Measurements from ENCODE around the gene SLAMF6. TPM values are rescaled to one million over a fixed set of nuclear protein-coding genes. Genes with fewer than 3 reads are reported as not detected.

The SLAMF6 gene
- total and polyA plus RNA-seq, 2 experiments from 2014 or later, result not detected

DNA sequence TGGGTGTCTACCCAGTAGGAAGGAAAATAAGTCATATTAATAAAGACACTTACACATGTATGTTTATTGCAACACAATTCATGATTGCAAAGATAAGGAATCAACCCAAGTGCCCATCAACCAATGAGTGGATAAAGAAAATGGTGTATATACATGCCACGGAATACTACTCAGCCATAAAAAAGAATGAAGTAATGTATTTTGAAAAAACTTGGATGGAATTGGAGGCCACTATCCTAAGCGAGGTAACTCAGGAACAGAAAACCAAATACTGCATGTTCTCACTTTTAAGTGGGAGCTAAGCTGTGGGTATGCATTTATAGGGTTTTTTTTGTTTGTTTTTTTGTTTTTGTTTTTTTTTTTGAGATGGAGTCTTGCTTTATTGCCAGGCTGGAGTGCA lies 73.6 kb downstream of the SLAMF6 start:
- Histone ChIP-seq H3F3A (ENCODE audit: insufficient read depth) (no peaks in the 10 kb centered on the region), H3K4me2 (ENCODE audit: unreplicated experiment) (no peak overlapping the region), H3K79me2 (ENCODE audit: insufficient read depth) (no peaks in the 10 kb centered on the region), H4K20me1 (ENCODE audit: insufficient read depth) (no peaks in the 10 kb centered on the region), H3K9me2 (ENCODE audit: insufficient read depth) (no peaks in the 10 kb centered on the region), H3K36me3 (ENCODE audit: low read depth) (no peaks in the 10 kb centered on the region), H3K9me3 (ENCODE audit: low read depth) (no peaks in the 10 kb centered on the region), H3K4me3 (no peak overlapping the region), H3K4me1 (ENCODE audit: insufficient read depth) (no peaks in the 10 kb centered on the region), H2AFZ (no peak overlapping the region), H3K27ac (no peak overlapping the region), H3K27me3 (replicated peaks; ENCODE audit: insufficient read depth) (peaks cover 12% of the 10 kb centered on the region), H3K9ac (no peak overlapping the region)
- 8 to 10% methylated on average over 2 of the region's 2 CpGs for WGBS, 2 experiments (ENCODE audit: low coverage in 1 of 2, low lambda C conversion rate in 2 of 2, missing lambda C conversion rate in 2 of 2)
- in situ Hi-C loops (cut with MboI), result no loop called here
- TF ChIP-seq EZH2 (IDR thresholded peaks at IDR 0.05; ENCODE audit: insufficient read depth, poor library complexity, severe bottlenecking), result no peak
- TF ChIP-seq EZH2phosphoT487 (IDR thresholded peaks at IDR 0.05; ENCODE audit: insufficient read depth, low read depth), result no peak
- no peak for DNase-seq

DNA sequence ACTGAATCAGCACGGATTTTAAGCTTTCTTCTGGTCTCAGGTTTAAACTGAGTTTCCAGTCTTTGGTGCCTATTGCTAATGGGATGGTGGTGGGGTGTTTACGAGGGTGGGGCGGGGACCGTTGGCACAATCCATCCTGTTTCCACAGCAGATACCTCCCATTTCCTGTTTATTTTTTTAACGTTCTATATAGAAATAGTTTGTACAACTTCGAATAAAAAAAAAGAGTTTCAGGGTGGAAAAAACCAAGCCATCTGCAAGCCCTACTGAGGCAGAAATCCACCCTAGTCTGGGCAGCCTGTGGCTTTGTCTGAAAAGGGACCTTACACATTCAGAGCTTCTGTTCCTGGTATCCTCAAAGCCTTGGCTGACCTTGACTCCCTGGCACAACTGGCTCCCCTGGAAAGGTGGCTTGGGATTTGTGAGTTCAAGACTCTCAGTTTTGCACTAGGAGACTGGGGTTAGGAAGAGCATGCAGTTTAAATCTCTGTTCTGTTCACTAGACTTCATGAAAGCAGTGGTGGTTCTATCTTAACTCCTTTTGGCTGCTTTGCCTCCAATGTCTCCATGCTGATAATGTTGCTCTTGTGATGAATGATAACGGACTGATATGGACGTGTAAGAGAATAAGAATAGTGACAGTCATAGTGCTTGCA lies 76.0 kb downstream of the SLAMF6 start:
- in situ Hi-C loops (cut with MboI), result no loop called here
- TF ChIP-seq EZH2 (IDR thresholded peaks at IDR 0.05; ENCODE audit: insufficient read depth, poor library complexity, severe bottlenecking) (no peak), EZH2phosphoT487 (IDR thresholded peaks at IDR 0.05; ENCODE audit: insufficient read depth, low read depth) (no peak)
- no peak for DNase-seq
- H3K9ac ChIP-seq, result no peak overlapping the region
- H3K36me3 ChIP-seq (ENCODE audit: low read depth), result no peaks in the 10 kb centered on the region
- H3K27me3 ChIP-seq (replicated peaks; ENCODE audit: insufficient read depth), result peaks cover 10% of the 10 kb centered on the region
- no peaks in the 10 kb centered on the region for H3K9me2 ChIP-seq (ENCODE audit: insufficient read depth)
- H3K79me2 ChIP-seq (ENCODE audit: insufficient read depth), result no peaks in the 10 kb centered on the region
- WGBS, 2 experiments (ENCODE audit: low coverage in 1 of 2, low lambda C conversion rate in 2 of 2, missing lambda C conversion rate in 2 of 2), result 34 to 36% methylated on average over 8 of the region's 8 CpGs
- no peak overlapping the region for H3K4me3 ChIP-seq
- no peaks in the 10 kb centered on the region for H4K20me1 ChIP-seq (ENCODE audit: insufficient read depth)
- no peaks in the 10 kb centered on the region for H3K4me1 ChIP-seq (ENCODE audit: insufficient read depth)
- no peak overlapping the region for H3K4me2 ChIP-seq (ENCODE audit: unreplicated experiment)
- no peak overlapping the region for H2AFZ ChIP-seq
- no peak overlapping the region for H3K27ac ChIP-seq
- H3F3A ChIP-seq (ENCODE audit: insufficient read depth), result no peaks in the 10 kb centered on the region
- no peaks in the 10 kb centered on the region for H3K9me3 ChIP-seq (ENCODE audit: low read depth)

DNA sequence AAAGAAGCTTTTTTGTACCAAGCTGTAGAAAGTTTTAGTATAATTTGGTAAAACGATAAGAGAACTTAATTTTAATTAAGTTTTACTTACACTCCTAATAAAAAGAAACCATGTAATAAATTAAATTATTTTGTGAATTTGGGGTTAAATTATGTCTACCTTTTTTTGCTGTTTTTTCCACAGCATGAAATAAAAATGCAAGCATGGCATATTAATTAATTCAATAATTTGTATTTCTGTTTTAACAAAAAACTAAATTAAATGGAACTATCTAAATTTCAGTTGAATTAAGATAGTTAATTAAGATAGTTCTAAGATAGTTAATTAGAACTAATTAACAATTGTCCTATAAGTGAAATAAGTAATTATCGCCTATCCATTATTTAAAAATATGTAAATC lies 83.3 kb downstream of the SLAMF6 start:
- H3K9me2 ChIP-seq (ENCODE audit: insufficient read depth), result no peaks in the 10 kb centered on the region
- no peaks in the 10 kb centered on the region for H4K20me1 ChIP-seq (ENCODE audit: insufficient read depth)
- TF ChIP-seq EZH2phosphoT487 (IDR thresholded peaks at IDR 0.05; ENCODE audit: insufficient read depth, low read depth), result no peak
- TF ChIP-seq EZH2 (IDR thresholded peaks at IDR 0.05; ENCODE audit: insufficient read depth, poor library complexity, severe bottlenecking), result no peak
- 40 to 45% methylated on average over 2 of the region's 2 CpGs for WGBS, 2 experiments (ENCODE audit: low coverage in 1 of 2, low lambda C conversion rate in 2 of 2, missing lambda C conversion rate in 2 of 2)
- in situ Hi-C loops (cut with MboI), result loop anchor here (10.0 kb wide), 1 partner anchor 165 kb away; no protein-coding TSS in a partner anchor
- H3K27me3 ChIP-seq (replicated peaks; ENCODE audit: insufficient read depth), result peaks cover 8% of the 10 kb centered on the region
- no peaks in the 10 kb centered on the region for H3K79me2 ChIP-seq (ENCODE audit: insufficient read depth)
- DNase-seq, result no peak
- no peak overlapping the region for H3K27ac ChIP-seq
- no peaks in the 10 kb centered on the region for H3K36me3 ChIP-seq (ENCODE audit: low read depth)
- H3K9ac ChIP-seq, result no peak overlapping the region
- no peaks in the 10 kb centered on the region for H3F3A ChIP-seq (ENCODE audit: insufficient read depth)
- H3K4me3 ChIP-seq, result no peak overlapping the region
- H3K4me2 ChIP-seq (ENCODE audit: unreplicated experiment), result no peak overlapping the region
- no peak overlapping the region for H2AFZ ChIP-seq
- H3K9me3 ChIP-seq (ENCODE audit: low read depth), result no peaks in the 10 kb centered on the region
- no peaks in the 10 kb centered on the region for H3K4me1 ChIP-seq (ENCODE audit: insufficient read depth)

DNA sequence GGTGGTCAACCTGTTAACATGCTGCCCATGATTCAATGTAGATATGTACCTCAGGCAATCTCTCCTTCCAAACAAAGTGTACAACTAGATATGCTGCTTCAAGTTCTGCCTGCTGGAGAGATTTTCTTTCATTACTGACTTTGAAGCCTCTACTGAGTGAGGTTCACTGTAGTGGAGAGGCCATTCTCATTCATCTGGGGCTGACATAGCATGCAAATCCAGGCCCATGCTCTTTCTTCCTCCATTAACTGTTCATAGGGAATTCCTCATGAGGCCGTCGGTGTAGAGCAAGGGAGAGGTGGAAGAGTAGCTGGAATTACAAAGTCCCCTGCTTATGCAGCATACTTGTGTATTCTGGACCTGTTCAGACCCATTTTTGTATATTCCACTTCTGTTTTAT lies 84.1 kb downstream of the SLAMF6 start:
- Histone ChIP-seq H3K36me3 (ENCODE audit: low read depth) (no peaks in the 10 kb centered on the region), H3K4me1 (ENCODE audit: insufficient read depth) (no peaks in the 10 kb centered on the region), H3K27ac (no peak overlapping the region), H3K4me3 (no peak overlapping the region), H3K4me2 (ENCODE audit: unreplicated experiment) (no peak overlapping the region), H3K9me3 (ENCODE audit: low read depth) (no peaks in the 10 kb centered on the region), H3F3A (ENCODE audit: insufficient read depth) (no peaks in the 10 kb centered on the region), H2AFZ (no peak overlapping the region), H4K20me1 (ENCODE audit: insufficient read depth) (no peaks in the 10 kb centered on the region), H3K27me3 (replicated peaks; ENCODE audit: insufficient read depth) (peaks cover 8% of the 10 kb centered on the region), H3K9me2 (ENCODE audit: insufficient read depth) (no peaks in the 10 kb centered on the region), H3K79me2 (ENCODE audit: insufficient read depth) (no peaks in the 10 kb centered on the region), H3K9ac (no peak overlapping the region)
- TF ChIP-seq EZH2phosphoT487 (IDR thresholded peaks at IDR 0.05; ENCODE audit: insufficient read depth, low read depth), result no peak
- WGBS, 2 experiments (ENCODE audit: low coverage in 1 of 2, low lambda C conversion rate in 2 of 2, missing lambda C conversion rate in 2 of 2), result 42 to 45% methylated on average over 2 of the region's 2 CpGs
- in situ Hi-C loops (cut with MboI), result loop anchor here (10.0 kb wide), 1 partner anchor 166 kb away; no protein-coding TSS in a partner anchor
- DNase-seq, result no peak

All from GM23248 (cell line).